HK-2 (cell line): Measurements from ENCODE around the gene CDH11.

ENCODE experiments used
- DNase-seq: peaks from one replicate; pipeline ENCODE4 v3.0.0-alpha.2; 2018; ENCODE audit not compliant: unreplicated experiment

Gene CDH11

GRCh38 chr16:65070831-65071432 lies 50.9 kb downstream of the CDH11 start:
- peak; percentile 44 for DNase-seq

- DNase-seq, result no peak
Observed at GRCh38 chr16:65069766-65070165, 52.1 kb downstream of the CDH11 start.

GRCh38 chr16:65069065-65069464 lies 52.8 kb downstream of the CDH11 start:
- DNase-seq, result no peak

GRCh38 chr16:65068151-65068740 lies 53.6 kb downstream of the CDH11 start:
- DNase-seq, result no peak

- DNase-seq, result no peak
Observed at GRCh38 chr16:65066651-65067050, 55.2 kb downstream of the CDH11 start.

GRCh38 chr16:65065031-65065430 lies 56.8 kb downstream of the CDH11 start:
- DNase-seq, result no peak

- DNase-seq, result no peak
Observed at GRCh38 chr16:65064131-65064530, 57.7 kb downstream of the CDH11 start.

- DNase-seq, result no peak
Observed at GRCh38 chr16:65062736-65063583, 58.9 kb downstream of the CDH11 start.

GRCh38 chr16:65061935-65062518 lies 59.8 kb downstream of the CDH11 start:
- DNase-seq, result no peak

- DNase-seq, result no peak
Observed at GRCh38 chr16:65061263-65061662, 60.6 kb downstream of the CDH11 start.

- DNase-seq, result no peak
Observed at GRCh38 chr16:65059406-65059980, 62.4 kb downstream of the CDH11 start.

- no peak for DNase-seq
Observed at GRCh38 chr16:65057184-65057583, 64.7 kb downstream of the CDH11 start.

- no peak for DNase-seq
Observed at GRCh38 chr16:65054457-65054856, 67.4 kb downstream of the CDH11 start.

GRCh38 chr16:65049679-65050078 lies 72.2 kb downstream of the CDH11 start:
- no peak for DNase-seq

- no peak for DNase-seq
Observed at GRCh38 chr16:65045961-65046360, 75.9 kb downstream of the CDH11 start.

GRCh38 chr16:65044873-65045272 lies 77.0 kb downstream of the CDH11 start:
- no peak for DNase-seq

GRCh38 chr16:65044026-65044425 lies 77.8 kb downstream of the CDH11 start:
- DNase-seq, result no peak

- DNase-seq, result no peak
Observed at GRCh38 chr16:65042438-65043365, 79.2 kb downstream of the CDH11 start.

- no peak for DNase-seq
Observed at GRCh38 chr16:65041667-65042066, 80.2 kb downstream of the CDH11 start.

- no peak for DNase-seq
Observed at GRCh38 chr16:65038100-65038499, 83.8 kb downstream of the CDH11 start.

GRCh38 chr16:65037556-65037955 lies 84.3 kb downstream of the CDH11 start:
- DNase-seq, result no peak
